ENCODE data around the gene MAFB. TPM values are rescaled to one million over a fixed set of nuclear protein-coding genes. Genes with fewer than 3 reads are reported as not detected.

The MAFB gene
- total RNA-seq, 2 experiments from 2014 or later = not detected

DNA sequence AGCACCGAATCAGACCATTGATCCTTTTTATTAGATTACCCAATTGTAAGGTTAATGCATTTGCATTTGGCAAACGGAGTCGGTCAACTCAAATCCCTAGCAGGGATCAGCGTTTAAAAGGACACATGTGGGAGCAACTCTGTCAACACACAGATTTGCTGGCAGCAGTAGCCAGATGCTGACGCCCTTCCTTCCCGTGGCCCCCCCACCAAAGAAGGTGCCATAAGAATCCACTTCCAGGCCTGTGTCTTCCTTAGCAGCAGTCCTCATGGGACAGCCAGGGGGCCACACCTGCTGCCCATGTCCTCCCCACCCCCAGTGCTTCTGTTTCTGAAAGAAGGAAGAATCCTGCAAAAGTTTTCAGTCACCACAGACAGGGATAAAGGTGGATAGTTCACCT lies 24.5 kb upstream of the MAFB start:
- Mint-ChIP-seq H3K4me3 (no peak overlapping the region), H3K4me1 (no peaks in the 10 kb centered on the region), H3K27ac (no peak overlapping the region), H3K27me3 (peaks cover 9% of the 10 kb centered on the region), H3K9me3 (no peaks in the 10 kb centered on the region), H3K36me3 (no peaks in the 10 kb centered on the region)
- no peak for DNase-seq

DNA sequence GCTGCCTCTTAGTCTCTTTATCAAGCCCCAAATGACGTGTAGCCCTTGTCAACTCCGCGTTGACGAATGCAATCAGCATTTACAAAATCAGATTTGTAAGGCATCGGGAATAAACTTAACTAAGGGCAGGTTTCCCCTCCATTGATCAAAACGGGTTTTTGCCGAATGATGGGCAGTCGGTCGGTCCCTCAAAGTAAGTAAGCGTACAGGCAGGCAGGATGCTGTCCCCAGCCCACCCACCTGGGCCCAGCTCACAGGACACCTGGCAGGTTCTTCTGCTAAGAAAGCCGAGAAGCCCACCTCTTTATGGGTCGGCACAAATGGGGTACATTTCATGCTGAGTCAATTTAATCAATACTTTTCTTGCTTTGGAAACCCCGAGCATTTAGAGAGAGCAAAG lies 22.0 kb upstream of the MAFB start:
- H3K4me1 Mint-ChIP-seq = no peaks in the 10 kb centered on the region
- H3K27ac Mint-ChIP-seq = no peak overlapping the region
- no peak overlapping the region for H3K4me3 Mint-ChIP-seq

DNA sequence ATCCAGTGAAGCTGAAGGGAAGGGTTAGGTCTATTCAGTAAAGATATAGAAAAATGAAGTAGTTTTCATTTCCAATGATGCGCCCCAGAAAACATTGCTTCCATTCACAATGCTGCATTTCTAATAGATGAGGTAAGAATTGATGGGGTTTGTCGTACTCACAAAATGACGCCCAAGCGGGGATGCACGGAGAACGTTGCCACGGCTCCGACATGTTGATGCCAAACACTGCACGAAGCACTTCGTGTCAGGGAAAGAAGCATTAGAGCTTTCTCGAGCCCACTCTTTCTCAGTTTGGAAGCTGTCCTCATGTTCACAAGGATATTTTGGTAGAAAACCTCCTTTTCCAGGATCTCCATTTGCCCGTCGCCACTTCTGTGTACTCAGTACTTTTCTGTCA lies 21.6 kb upstream of the MAFB start:
- peaks cover 3% of the 10 kb centered on the region for H3K27me3 Mint-ChIP-seq
- no peaks in the 10 kb centered on the region for H3K36me3 Mint-ChIP-seq
- H3K9me3 Mint-ChIP-seq = no peaks in the 10 kb centered on the region
- no peaks in the 10 kb centered on the region for H3K4me1 Mint-ChIP-seq
- no peak for DNase-seq
- H3K27ac Mint-ChIP-seq = no peak overlapping the region
- H3K4me3 Mint-ChIP-seq = no peak overlapping the region

More for the DNA sequence above, 22.0 kb upstream of the MAFB start:
- Mint-ChIP-seq H3K36me3 (no peaks in the 10 kb centered on the region), H3K9me3 (no peaks in the 10 kb centered on the region), H3K27me3 (peaks cover 3% of the 10 kb centered on the region)
- DNase-seq = no peak

DNA sequence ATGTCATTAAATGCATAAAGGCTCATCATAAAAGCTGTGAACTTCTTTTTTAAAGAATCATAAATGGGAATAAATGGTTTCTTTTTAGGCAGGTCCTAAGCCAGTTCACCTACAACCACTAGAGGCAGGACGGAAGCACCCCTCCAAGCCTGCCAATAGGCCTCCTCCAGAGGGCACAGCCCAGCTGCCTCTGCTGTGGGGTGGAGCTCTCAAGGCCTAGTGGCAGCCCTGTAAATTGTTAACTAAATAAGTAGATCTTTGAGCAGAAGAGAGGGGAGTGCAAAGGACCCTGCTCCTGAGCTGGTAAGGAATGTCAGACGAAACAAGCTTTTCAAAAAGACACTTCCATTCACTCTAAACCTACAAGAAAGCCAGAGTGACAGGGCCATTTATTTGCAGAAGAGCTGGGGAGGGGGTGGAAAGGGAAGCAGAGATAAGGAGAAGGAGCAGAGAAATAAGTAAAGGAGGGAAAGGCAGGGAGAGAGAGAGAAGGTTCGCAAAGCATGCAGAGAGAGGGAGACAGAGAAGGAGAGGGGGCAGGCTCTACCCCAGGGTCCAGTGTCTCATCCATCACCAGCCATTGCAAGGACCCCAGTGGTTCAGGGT lies 18.0 kb upstream of the MAFB start:
- H3K4me3 Mint-ChIP-seq = no peak overlapping the region
- DNase-seq = no peak
- no peaks in the 10 kb centered on the region for H3K9me3 Mint-ChIP-seq
- no peaks in the 10 kb centered on the region for H3K36me3 Mint-ChIP-seq
- peaks cover 19% of the 10 kb centered on the region for H3K27me3 Mint-ChIP-seq
- no peak overlapping the region for H3K27ac Mint-ChIP-seq
- no peaks in the 10 kb centered on the region for H3K4me1 Mint-ChIP-seq

DNA sequence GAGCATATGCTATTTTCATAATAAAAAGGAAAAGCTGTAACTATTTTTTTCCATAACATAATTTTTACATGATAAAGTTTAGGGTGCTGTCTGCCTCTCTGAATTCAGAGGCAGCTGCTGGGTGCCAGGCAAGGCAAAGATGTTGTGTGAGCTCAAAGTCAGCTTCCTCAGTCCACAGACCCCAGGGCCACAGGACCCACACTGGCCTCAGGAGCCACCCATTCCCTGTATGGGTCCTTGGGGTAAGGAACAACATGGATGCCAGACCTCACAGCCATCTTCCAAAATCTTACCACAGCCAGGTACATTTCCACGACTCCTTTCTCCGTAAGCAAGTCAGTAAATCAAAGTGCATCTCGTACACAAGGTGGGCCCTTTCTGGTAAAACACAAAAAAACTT lies 16.4 kb upstream of the MAFB start:
- Mint-ChIP-seq H3K36me3 (no peaks in the 10 kb centered on the region), H3K4me1 (no peaks in the 10 kb centered on the region), H3K4me3 (no peak overlapping the region), H3K9me3 (no peaks in the 10 kb centered on the region), H3K27me3 (peaks cover 19% of the 10 kb centered on the region), H3K27ac (no peak overlapping the region)
- no peak for DNase-seq

DNA sequence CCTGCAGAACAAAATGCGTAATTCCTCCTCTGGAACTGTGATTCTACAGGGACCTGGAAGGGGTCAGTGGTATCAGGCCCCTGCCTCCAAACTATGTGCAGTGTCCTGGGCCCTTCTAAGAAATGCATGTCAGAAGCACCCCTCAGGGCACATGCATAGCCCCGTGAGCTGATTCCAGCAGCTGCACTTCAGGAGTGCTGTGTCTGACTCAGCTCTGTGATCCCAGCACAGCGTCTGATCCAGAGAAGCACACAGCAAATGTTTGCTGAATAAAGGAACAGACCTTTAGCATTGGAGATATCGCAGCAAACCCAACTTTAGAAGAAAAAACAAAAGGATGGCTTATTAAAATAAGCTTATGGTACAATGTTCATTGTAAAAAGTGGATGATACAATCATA lies 15.8 kb upstream of the MAFB start:
- Mint-ChIP-seq H3K4me1 (no peaks in the 10 kb centered on the region), H3K36me3 (no peaks in the 10 kb centered on the region), H3K4me3 (no peak overlapping the region), H3K9me3 (no peaks in the 10 kb centered on the region), H3K27ac (no peak overlapping the region), H3K27me3 (peaks cover 19% of the 10 kb centered on the region)
- DNase-seq = no peak

DNA sequence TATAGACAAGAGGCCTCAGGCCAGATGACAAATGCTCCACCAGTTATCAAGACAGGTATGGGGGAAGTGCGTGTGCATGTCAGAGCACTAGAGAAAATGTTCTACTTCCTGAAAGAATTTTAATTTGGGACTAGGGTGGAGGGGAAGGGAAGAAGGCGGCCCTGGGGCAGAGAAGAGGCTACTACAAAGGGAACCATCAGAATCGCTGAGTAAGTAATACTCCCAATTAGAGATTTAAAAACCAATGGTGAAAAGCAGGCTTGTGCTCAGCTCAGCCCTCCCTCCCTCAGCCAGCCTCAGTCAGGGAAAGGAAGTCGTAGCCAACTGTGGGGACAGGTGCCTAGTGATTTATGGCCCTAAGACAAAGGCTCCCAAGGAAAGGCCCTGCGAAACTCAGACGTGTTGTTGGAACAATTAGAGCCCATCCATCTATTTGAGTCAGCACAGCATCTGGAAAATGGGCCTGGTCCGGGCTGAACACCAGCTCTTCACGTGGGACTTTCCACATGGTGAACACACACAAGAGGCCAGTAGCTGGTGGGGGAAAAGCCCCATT lies 15.0 kb upstream of the MAFB start:
- H3K27me3 Mint-ChIP-seq = peaks cover 16% of the 10 kb centered on the region
- no peaks in the 10 kb centered on the region for H3K4me1 Mint-ChIP-seq
- H3K4me3 Mint-ChIP-seq = no peak overlapping the region
- DNase-seq = no peak
- H3K27ac Mint-ChIP-seq = no peak overlapping the region
- no peaks in the 10 kb centered on the region for H3K36me3 Mint-ChIP-seq
- no peaks in the 10 kb centered on the region for H3K9me3 Mint-ChIP-seq

DNA sequence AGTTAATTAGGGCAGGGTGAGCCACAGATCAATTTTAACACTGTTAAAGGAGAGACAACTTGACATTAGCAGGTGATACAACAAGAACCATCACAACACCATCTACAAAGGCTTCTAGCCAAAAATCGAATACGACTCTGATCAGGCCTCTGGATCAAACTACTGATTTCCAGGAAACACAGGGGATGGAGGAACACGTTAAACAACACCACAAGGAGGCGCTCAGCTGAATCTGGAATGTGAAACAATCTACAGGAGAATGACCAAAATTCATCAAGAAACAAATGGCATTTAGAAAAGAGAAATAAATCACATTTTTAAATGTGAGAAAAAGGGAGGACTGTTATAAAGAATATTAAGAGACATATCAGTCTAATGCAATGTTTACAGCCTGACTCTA lies 13.5 kb upstream of the MAFB start:
- H3K36me3 Mint-ChIP-seq = no peaks in the 10 kb centered on the region
- no peak for DNase-seq
- no peak overlapping the region for H3K4me3 Mint-ChIP-seq
- H3K4me1 Mint-ChIP-seq = no peaks in the 10 kb centered on the region
- no peak overlapping the region for H3K27ac Mint-ChIP-seq
- peaks cover 26% of the 10 kb centered on the region for H3K27me3 Mint-ChIP-seq
- H3K9me3 Mint-ChIP-seq = no peaks in the 10 kb centered on the region

DNA sequence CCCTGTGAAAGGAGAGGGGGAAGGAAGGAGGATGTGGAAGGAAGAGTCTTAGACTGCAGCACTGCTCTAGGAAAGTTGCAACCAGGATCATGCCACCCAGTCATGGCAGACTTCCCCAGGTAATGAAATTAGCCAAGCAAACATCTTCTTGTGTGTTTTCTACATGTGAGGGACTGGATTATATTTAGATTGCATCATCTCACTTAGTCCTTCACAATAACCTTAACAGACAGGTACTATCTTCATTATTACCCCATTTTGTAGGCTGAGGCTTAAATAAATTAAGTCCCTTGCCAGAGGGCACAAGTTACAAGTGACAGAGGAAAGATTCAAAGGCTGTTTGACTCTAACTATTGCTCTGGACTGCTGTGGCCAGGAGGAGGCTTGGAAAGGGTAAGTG lies 9.7 kb upstream of the MAFB start:
- Mint-ChIP-seq H3K4me1 (no peaks in the 10 kb centered on the region), H3K27me3 (peaks cover 50% of the 10 kb centered on the region), H3K9me3 (no peaks in the 10 kb centered on the region), H3K36me3 (no peaks in the 10 kb centered on the region), H3K27ac (no peak overlapping the region), H3K4me3 (no peak overlapping the region)
- no peak for DNase-seq

DNA sequence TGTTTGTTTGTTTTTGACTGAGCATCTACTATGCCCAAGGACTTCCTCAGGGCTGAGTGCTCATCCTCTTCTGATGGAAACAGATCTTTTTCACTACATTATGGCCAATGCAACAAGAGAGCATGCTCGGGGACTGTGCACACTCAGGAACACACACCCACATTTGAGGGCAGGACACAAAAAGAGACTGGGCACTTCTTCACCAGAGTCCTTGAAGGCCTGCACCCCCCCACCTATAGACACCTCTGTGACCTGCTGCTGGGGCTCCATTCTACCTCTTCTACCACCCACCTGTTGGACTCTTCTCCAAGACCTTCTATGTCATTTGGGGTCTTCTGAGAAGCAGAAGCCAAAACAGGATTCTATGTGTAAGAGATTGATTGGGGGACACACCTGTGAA lies 9.2 kb upstream of the MAFB start:
- H3K27ac Mint-ChIP-seq = no peak overlapping the region
- peaks cover 51% of the 10 kb centered on the region for H3K27me3 Mint-ChIP-seq

DNA sequence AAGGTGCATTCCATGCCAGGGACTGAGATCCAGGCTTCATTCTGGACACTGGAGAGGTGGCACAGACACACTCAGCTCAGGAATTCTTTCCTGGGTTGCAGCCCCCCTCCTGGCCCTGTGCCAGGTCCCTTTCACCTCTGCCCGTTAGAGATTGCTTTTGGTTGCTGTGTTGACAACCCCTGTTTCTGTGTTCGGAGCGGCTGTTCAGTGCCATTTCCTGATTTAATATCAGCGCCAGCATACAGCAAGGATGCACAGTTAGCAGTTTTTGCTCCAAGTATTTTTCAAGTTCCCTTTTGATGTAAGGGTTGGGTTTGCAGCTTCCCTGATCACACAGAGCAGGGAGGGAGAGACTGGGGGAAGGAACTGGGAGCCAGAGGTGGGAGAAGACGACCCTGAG lies 8.5 kb upstream of the MAFB start:
- Mint-ChIP-seq H3K4me3 (no peak overlapping the region), H3K4me1 (no peaks in the 10 kb centered on the region), H3K27me3 (peaks cover 52% of the 10 kb centered on the region), H3K9me3 (no peaks in the 10 kb centered on the region), H3K36me3 (no peaks in the 10 kb centered on the region), H3K27ac (no peak overlapping the region)
- no peak for DNase-seq

More for the DNA sequence above, 9.2 kb upstream of the MAFB start:
- no peaks in the 10 kb centered on the region for H3K9me3 Mint-ChIP-seq
- no peak for DNase-seq
- no peaks in the 10 kb centered on the region for H3K4me1 Mint-ChIP-seq
- no peak overlapping the region for H3K4me3 Mint-ChIP-seq
- no peaks in the 10 kb centered on the region for H3K36me3 Mint-ChIP-seq

DNA sequence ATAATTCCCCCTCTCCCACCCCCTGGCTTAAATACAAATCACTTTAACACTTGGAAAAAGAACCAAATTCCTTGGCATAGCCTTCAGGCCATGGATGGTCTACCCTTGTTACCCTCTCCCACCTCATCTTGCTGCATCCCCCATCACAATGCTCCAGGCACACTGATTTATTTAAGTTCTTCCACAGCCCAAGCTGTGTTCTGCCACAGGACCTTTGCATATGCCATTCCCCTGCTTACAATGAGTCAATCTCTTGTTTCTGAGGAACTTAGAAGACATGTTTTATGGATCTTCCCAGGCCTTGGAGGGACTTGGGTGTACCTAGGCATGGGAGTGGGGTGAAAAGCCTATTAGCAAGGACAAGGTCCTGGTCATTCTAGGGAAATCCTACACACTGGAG lies 6.2 kb upstream of the MAFB start:
- Mint-ChIP-seq H3K4me3 (no peak overlapping the region), H3K36me3 (no peaks in the 10 kb centered on the region), H3K27me3 (peaks cover 71% of the 10 kb centered on the region), H3K27ac (no peak overlapping the region), H3K4me1 (no peaks in the 10 kb centered on the region), H3K9me3 (no peaks in the 10 kb centered on the region)
- DNase-seq = no peak

DNA sequence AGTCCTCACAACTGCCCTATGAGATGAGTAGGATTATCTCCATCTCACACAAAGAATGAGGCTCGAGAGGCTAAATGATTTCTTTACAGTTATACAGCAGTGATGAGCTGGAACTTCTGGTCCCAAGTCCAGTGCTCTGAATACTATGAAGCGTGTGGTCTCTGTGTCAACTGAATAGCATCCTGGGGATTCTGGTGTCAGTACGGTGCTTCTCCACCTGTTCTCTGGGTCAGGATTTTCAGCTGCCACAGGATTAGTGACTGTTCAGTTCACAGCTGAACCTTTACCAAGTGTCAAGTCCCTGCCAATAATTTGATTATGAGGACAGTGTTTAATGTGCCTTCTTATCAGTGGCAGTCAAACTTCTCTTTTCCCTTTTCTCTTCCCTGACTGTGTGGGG lies 5.2 kb upstream of the MAFB start:
- Mint-ChIP-seq H3K27me3 (peaks cover 81% of the 10 kb centered on the region), H3K4me1 (peaks cover 3% of the 10 kb centered on the region), H3K4me3 (no peak overlapping the region), H3K9me3 (no peaks in the 10 kb centered on the region), H3K27ac (no peak overlapping the region), H3K36me3 (no peaks in the 10 kb centered on the region)
- DNase-seq = no peak

DNA sequence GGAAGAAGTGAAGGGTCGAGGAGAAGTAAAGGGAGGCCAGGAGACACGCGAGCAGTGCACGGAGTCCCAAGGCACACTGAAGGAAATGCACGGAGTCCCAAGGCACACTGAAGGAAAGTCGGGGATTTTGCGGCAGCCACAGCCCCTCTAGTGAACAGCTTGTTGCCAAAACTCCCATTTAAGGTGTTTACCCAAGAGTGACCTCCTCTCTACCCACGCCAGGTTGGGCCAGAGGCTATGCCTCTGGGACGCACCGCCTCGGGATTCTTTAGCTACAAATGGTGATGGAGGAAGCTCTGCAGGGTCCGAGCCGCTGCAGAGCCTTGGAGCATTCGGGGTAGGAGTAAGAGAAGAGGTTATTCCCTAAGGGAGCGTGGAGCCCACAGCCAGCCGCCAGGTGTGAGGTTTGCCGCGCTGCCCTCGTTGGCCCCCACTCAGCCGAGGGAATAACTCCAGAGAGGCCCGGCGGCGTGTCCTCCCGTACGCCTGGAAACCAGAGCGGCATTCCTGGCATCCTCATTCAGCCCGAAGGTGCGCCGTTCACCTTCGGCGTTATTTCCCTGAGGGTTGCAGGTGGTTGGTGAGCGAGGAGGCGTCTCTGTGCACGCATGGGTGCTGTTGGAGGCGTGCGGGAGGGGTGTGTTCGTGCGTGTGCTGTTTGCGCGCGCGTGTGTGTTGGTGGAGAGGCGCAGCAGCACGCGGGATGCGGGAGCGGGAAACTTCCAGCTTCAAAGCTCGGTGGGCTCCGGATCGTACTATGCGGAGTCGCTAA lies 3.4 kb upstream of the MAFB start:
- H3K36me3 Mint-ChIP-seq = no peaks in the 10 kb centered on the region
- no peak overlapping the region for H3K27ac Mint-ChIP-seq
- no peaks in the 10 kb centered on the region for H3K9me3 Mint-ChIP-seq
- H3K27me3 Mint-ChIP-seq = peaks cover 82% of the 10 kb centered on the region
- H3K4me1 Mint-ChIP-seq = peaks cover 3% of the 10 kb centered on the region
- no peak for DNase-seq
- no peak overlapping the region for H3K4me3 Mint-ChIP-seq

DNA sequence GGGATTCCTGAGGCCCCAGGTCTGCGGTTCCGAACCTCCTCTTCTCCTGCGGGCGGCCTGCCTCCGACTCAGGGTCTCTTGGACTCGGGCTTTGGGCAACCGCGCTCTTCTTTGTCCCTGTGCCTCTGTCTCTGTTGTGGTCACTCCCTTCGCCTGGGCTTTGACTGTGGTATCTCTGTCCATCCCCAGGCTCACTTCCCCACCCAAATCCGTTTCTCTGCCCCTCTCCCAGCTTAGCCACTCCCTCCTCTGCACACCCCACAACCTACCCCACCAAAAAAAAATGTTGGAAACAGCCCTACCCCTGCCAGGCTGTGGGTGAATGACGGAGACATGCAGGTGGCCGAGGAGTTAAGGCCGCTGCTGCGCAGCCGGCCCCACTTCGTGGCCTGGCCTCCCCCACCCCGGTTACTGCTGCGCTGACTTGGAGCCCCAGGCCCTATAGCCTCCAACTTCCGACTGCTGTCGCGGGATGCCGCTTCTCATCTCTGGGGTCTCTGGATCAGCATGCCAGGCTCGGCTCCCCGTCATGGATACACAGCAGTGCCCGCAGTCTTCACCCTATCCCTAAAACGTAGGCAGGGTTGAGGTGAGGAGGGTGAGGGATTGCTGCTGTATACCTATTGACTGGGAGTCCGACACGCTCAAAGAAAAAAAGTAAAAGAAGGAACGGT lies 2.7 kb upstream of the MAFB start:
- H3K4me1 Mint-ChIP-seq = peaks cover 3% of the 10 kb centered on the region
- no peak for DNase-seq
- peaks cover 89% of the 10 kb centered on the region for H3K27me3 Mint-ChIP-seq
- no peak overlapping the region for H3K4me3 Mint-ChIP-seq
- no peaks in the 10 kb centered on the region for H3K36me3 Mint-ChIP-seq
- no peak overlapping the region for H3K27ac Mint-ChIP-seq
- H3K9me3 Mint-ChIP-seq = no peaks in the 10 kb centered on the region
